Umbilical cord (tissue), 2 donors: ENCODE measurements around the gene IQGAP2. TPM values are rescaled to one million over a fixed set of nuclear protein-coding genes. Genes with fewer than 3 reads are reported as not detected.
"Not testable (repeated sequence)": the region's sequence is repeated elsewhere in the genome, so short reads cannot be mapped to it uniquely, and the experiment has no call there.

ENCODE experiments used
- DNase-seq: peaks from one replicate; pipeline ENCODE4 v3.0.0-alpha.2; 2015; ENCODE audit warnings: low spot score
- total RNA-seq: library from RNA; depleted of rRNA; stranded (reverse); fragments of >200 nt; gene quantifications from one replicate; pipeline ENCODE4 v1.2.3, GENCODE V29; 2014; ENCODE audit warnings: low replicate concordance; ENCODE audit not compliant: insufficient read depth

The IQGAP2 gene
- total RNA-seq, 1 donor from 2014 or later, result 32.3 TPM

GRCh38 chr5:76412511-76412910 lies 9.4 kb downstream of the IQGAP2 start:
- no peak for DNase-seq

DNA sequence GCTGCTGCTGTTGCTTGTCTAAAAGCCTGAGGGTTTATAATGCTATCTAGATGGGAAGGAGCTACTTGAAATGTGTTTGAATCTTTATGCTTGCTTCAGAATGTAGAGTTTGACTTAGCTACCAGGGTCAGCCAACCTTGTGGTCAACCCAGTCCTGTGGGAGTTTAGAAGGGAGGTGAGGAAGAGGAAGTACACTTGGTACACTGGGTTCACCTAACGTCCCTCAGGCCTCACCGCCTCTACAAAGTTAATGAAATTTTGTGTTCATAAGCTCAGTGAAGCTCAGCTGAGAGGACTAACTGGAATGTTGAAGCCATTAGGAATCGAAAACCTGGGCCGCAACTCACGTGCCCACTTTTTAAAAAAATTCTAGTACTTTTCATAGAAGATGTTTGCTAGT lies 10.7 kb downstream of the IQGAP2 start:
- DNase-seq, result no peak

DNA sequence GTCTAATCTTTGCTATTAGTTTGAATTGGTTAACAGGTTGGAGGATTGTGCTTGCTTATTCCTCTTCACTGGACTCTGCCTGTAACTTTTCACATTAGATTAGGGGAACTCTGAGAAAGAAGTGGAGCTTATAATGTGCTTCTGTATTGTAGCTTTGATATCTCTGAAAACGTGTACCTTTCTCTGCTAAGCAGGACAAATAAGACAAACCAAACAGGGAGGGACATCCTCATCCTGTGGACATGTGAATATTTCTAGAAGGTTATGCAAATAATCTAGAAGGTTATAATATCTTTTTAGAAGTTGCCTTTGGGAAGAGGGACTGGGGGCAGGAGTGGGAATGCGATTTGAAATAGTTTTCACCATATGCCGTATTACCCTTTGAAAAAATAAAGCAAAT lies 11.7 kb downstream of the IQGAP2 start:
- DNase-seq, result no peak

- no peak for DNase-seq
Measured at GRCh38 chr5:76415855-76416254, 12.8 kb downstream of the IQGAP2 start.

GRCh38 chr5:76419597-76420298 lies 16.7 kb downstream of the IQGAP2 start:
- no peak for DNase-seq

DNA sequence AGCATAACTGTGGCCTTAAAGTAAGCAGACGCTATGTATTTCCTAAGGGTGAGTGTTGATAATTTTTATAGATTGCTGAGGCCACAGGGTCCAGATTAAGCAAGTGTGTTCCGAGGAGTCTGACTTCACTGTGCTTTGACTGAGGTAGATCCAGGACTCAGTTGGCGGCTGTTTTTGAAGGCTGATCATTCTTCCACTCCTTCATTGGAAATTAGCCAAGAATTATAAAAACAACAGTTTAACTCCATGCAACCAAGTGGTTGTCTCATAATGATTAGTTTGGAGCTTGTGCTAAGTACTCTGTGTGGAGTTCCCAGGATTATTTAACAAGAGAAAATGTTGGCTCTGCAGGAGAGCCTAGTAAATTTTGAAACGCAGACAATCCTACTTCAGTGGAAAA lies 19.1 kb downstream of the IQGAP2 start:
- peak; percentile 79 for DNase-seq

- DNase-seq, result no peak
Measured at GRCh38 chr5:76422742-76423141, 19.7 kb downstream of the IQGAP2 start.

DNA sequence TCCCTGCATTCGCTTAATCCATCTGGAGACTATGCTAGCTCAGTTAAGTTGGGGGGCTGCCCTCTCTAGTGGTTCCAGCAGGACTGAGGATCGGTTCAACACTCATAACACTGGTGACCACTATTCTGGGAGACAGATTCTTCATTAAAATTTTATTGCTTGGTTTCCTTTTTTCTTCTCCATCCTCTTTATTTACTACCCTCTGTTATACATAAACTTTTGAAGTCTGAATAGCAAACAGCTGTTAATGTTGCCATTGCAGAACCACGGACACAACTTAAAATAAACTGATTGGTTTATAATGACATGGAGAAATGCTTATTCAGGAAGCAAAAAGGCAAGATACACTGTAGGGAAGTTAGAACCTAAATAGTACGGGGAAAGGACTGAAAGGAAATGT lies 22.1 kb downstream of the IQGAP2 start:
- DNase-seq, result peak; percentile 46

DNA sequence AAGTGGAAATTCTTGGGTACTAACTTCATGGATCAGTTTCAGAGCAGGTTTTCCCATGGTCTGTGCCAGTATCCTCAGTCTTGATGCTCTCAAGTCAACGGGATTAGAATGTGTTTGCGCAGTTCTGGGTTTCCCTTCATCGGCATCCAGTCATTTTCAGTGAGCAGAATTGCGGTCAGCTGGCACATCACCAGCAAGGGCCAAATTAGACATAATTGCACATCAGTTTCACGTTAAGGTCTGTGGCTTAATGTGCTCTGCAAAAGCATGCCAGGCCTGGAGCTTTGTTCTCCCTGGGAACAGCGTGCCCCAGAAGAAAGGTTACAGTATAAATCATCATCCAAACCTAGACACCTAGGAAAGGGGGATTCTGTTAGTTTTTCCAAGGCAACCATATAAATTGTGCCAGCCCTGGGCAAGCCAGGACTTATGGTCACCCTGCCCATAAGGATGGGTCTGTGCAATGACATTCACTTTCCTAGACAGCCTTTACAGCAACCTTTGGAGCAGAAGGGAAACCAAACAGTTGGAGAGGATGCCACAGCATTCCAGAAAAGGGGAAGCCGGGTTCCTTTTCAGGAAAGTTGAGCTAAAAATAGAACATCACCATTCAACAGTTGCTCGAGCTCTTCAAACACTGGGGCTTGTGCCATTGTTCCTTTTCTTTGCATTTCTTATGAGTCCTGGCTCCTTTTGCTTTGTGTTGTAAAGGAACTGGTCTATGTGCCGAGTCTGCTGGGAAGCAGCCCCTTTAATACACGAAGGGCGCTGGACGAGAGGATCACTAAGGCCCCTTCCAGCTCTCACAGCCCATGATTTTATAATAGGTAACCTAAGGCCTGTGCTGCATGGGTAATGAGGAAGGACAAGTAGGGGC lies 23.1 kb downstream of the IQGAP2 start:
- DNase-seq, result no peak

DNA sequence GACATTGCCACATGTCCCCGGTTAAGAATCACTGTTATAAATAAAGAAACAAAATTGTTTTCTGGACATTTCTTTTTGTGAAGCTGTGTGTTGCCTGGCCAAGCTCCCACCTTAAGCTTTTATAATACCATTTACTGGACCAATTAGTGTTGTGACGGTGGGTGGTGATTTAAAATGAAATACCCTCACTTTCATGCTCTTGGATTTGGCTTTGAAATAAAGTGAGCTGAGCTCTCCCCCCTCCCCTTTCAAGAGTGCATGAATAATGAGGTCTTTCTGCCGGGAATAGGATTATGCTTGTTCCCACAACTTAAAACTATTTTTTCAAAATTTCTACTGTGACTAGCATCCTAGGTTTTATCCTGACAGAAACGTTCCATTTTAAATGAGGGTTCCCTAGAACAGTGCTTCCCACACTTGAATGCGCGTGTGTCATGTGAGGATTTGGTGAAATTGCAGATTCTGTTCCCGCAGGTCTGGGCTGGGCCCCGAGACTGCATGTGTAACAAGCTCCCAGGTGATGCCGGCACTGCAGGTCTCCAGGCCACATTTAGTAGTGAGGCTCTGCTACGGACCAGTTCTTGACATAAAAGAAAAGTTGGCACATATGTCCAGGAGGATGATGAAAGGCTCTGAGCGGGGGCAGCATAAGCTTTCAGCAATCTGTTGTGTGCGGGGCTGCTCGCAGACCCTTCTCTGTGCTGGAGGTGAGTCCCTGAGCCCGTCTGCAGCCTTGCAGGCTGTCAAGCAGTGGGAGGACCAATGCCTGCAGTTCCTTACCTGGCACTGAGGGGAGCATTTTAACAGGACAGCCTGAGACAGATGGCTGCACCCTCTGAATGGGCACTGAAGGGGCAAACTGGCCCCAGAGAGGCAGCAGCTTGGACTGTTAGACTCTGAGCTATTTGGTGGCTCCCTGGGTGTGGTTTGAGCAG lies 24.4 kb downstream of the IQGAP2 start:
- DNase-seq, result no peak

DNA sequence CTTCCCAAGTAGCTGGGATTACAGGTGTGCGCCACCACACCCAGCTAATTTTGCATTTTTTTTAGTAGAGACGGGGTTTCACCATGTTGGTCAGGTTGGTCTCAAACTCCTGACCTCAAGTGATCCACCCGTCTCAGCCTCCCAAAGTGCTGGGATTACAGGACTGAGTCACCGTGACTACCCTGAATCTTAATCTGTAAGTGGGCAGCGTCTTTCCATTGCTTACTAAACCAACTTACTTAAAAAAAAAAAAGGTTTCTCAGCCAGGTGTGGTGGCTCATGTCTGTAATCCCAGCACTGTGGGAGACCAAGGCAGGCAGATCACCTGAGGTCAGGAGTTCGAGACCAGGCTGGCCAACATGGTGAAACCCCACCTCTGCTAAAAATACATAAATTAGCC lies 25.5 kb downstream of the IQGAP2 start:
- not testable (repeated sequence) for DNase-seq

DNA sequence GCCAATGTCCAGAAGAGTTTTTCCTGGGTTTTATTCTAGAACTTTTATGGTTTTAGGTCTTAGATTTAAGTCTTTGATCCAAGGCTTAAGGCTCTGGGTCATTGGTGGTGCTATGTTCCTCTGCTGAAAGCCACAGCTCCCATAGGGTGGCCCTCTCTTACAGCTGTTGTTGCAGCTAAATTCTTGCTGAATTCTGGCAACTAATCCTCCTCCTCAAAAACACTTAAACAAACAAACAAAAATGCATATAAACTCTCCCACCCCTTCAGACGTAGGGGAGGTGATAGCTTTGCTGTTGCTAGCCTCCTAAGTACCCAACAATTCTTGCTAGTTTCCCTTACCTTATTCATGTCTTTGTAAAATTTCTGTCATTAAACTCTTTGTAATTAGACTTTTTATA lies 30.2 kb downstream of the IQGAP2 start:
- DNase-seq, result peak; percentile 75

- DNase-seq, result not testable (repeated sequence)
Measured at GRCh38 chr5:76437507-76437906, 34.4 kb downstream of the IQGAP2 start.

DNA sequence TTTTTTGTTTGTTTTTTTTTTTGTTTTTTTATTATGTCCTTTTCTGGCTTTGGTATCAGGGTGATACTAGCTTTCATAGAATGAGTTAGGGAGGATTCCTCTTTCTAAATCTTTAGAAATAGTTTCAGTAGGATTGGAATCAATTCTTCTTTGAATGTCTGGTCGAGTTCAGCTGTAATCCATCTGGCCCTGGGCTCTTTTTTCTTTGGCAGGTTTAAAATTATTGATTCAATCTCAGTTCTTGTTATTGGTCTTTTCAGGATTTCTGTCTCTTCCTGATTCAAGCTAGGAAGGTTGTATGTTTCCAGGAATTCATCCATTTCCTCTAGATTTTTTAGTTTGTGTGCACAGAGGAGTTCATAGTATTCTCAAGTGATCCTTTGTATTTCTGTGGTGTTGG lies 34.9 kb downstream of the IQGAP2 start:
- no peak for DNase-seq

GRCh38 chr5:76439201-76439600 lies 36.1 kb downstream of the IQGAP2 start:
- DNase-seq, result no peak

- no peak for DNase-seq
Measured at GRCh38 chr5:76439929-76440328, 36.8 kb downstream of the IQGAP2 start.

- no peak for DNase-seq
Measured at GRCh38 chr5:76441101-76441500, 38.0 kb downstream of the IQGAP2 start.

DNA sequence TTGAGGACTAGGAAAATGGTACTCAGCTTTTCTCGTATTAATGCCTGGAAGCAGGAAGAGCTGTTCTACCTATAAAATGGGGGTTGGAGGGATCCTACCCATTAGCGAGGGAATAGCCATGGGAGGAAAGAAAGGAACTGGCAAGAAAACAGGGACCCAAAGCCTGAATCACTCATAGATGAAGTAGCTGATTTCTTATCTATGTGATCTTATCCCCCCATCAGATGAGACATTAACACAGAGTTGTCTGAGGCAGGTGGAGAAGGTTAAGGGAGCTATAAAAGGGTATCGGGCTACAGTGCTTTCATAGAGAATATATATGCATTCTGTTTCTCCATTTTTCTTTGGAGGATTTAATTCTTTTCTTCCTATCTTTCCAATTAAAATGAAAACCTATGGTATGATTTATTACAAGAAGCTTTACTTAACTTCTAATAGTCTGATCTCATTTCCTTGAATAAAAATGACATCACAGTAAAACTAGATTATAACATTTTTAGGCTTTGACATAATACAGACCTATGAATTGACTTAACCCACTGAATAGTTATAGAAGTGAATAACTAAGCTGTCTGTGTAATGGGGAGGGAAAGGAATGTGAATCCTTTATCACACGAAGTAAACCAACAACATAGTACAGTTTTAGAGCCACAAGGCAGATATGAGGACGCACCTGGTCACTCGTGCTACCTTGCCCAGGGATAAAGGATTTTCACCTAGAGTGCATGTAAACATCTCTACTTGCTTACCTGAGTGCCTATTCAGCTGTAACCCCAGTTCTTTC lies 39.0 kb downstream of the IQGAP2 start:
- no peak for DNase-seq

- no peak for DNase-seq
Measured at GRCh38 chr5:76443066-76443800, 40.1 kb downstream of the IQGAP2 start.

DNA sequence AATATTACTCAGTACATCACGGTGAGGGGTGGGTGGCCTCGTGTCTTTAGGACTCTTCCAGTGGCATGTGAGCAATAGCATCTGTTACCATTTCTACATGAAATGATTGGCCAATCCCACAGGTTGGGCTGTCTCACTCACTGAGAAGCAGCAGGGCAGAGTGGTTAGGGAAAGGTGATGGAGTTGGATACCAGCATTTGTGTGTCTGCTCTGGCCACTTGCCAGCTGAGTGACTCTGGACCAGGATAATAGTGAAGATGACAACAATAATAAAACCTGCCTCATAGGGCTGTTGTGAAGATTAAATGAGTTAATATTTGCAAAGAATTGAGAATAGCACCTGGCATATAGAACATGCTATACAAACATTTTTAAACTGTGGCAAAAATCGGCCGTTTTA lies 42.0 kb downstream of the IQGAP2 start:
- no peak for DNase-seq
